ENCODE results near the gene TUB. TPM values are rescaled to one million over a fixed set of nuclear protein-coding genes. Genes with fewer than 3 reads are reported as not detected.

Gene TUB
- total RNA-seq, 8 experiments from 2014 or later, result 0.76 to 57.2 (median 25.7) TPM

- peaks cover 5 to 23% of the 10 kb centered on the region in 2 donors for H3K4me1 ChIP-seq (replicated peaks in 1 of 2)
- peak in 5 of 8 experiments; percentile 82 to 96 (median 94) for ATAC-seq (replicated peaks in 6 of 8)
- H3K4me3 ChIP-seq, result no peak overlapping the region
- WGBS, 10 experiments, result 39 to 67% (median 58%) methylated on average over 2 to 5 of the region's 7 CpGs; no CpG with 5 or more reads in 7 of the 10 experiments
- in situ Hi-C loops (cut with MboI; ENCODE audit: low pct_unique_long_range_greater_than_20kb in 2 of 9, low sequenced_read_pairs in 9 of 9, unreplicated experiment in 9 of 9), result no loop called here
- H3K27ac ChIP-seq, result no peak overlapping the region
Measured at GRCh38 chr11:8055091-8055835, 25.7 kb upstream of the TUB start.

- no peak overlapping the region for H3K4me3 ChIP-seq
- ATAC-seq (replicated peaks in 6 of 8), result no peak
- 28 to 73% (median 40%) methylated on average over 1 to 3 of the region's 10 CpGs; no CpG with 5 or more reads in 7 of the 10 experiments for WGBS, 10 experiments
- in situ Hi-C loops (cut with MboI; ENCODE audit: low pct_unique_long_range_greater_than_20kb in 2 of 9, low sequenced_read_pairs in 9 of 9, unreplicated experiment in 9 of 9), result no loop called here
- H3K4me1 ChIP-seq (replicated peaks in 1 of 2), result peaks cover 5 to 23% of the 10 kb centered on the region in 2 donors
- no peak overlapping the region for H3K27ac ChIP-seq
Measured at GRCh38 chr11:8055836-8056526, 25.0 kb upstream of the TUB start.

GRCh38 chr11:8056810-8057463, 24.1 kb upstream of the TUB start:
- Histone ChIP-seq H3K4me1 (replicated peaks in 1 of 2) (peaks cover 5 to 23% of the 10 kb centered on the region in 2 donors), H3K27ac (no peak overlapping the region), H3K4me3 (no peak overlapping the region)
- WGBS, 10 experiments, result 18 to 90% (median 33%) methylated on average over 3 to 10 of the region's 12 CpGs; no CpG with 5 or more reads in 3 of the 10 experiments
- in situ Hi-C loops (cut with MboI; ENCODE audit: low pct_unique_long_range_greater_than_20kb in 2 of 9, low sequenced_read_pairs in 9 of 9, unreplicated experiment in 9 of 9), result no loop called here
- peak in 2 of 8 experiments; percentile 44 to 45 for ATAC-seq (replicated peaks in 6 of 8)

GRCh38 chr11:8058216-8058615, 22.8 kb upstream of the TUB start:
- WGBS, 10 experiments, result 91 to 100% (median 98%) methylated on average over 1 to 9 of the region's 9 CpGs; no CpG with 5 or more reads in 2 of the 10 experiments
- ATAC-seq (replicated peaks in 6 of 8), result no peak
- H3K27ac ChIP-seq, result no peak overlapping the region
- in situ Hi-C loops (cut with MboI; ENCODE audit: low pct_unique_long_range_greater_than_20kb in 2 of 9, low sequenced_read_pairs in 9 of 9, unreplicated experiment in 9 of 9), result no loop called here
- peaks cover 5 to 23% of the 10 kb centered on the region in 2 donors for H3K4me1 ChIP-seq (replicated peaks in 1 of 2)
- H3K4me3 ChIP-seq, result no peak overlapping the region

- in situ Hi-C loops (cut with MboI; ENCODE audit: low pct_unique_long_range_greater_than_20kb in 2 of 9, low sequenced_read_pairs in 9 of 9, unreplicated experiment in 9 of 9), result no loop called here
- H3K4me1 ChIP-seq (replicated peaks in 1 of 2), result peaks cover 5 to 23% of the 10 kb centered on the region in 2 donors
- H3K4me3 ChIP-seq, result no peak overlapping the region
- ATAC-seq (replicated peaks in 6 of 8), result no peak
- 56 to 100% (median 95%) methylated on average over 1 to 6 of the region's 8 CpGs; no CpG with 5 or more reads in 3 of the 10 experiments for WGBS, 10 experiments
- peak overlapping the region in 1 of 2 donors; percentile 46 for H3K27ac ChIP-seq
Measured at GRCh38 chr11:8059030-8059429, 22.0 kb upstream of the TUB start.

- no peak overlapping the region for H3K4me3 ChIP-seq
- WGBS, 10 experiments, result 20 to 78% (median 48%) methylated on average over 1 to 7 of the region's 10 CpGs; no CpG with 5 or more reads in 1 of the 10 experiments
Measured at GRCh38 chr11:8059571-8060011, 21.4 kb upstream of the TUB start.

GRCh38 chr11:8060146-8060719, 20.8 kb upstream of the TUB start:
- Histone ChIP-seq H3K27ac (no peak overlapping the region), H3K4me3 (no peak overlapping the region), H3K4me1 (replicated peaks in 1 of 2) (peaks cover 0 to 16% of the 10 kb centered on the region in 2 donors)
- in situ Hi-C loops (cut with MboI; ENCODE audit: low pct_unique_long_range_greater_than_20kb in 2 of 9, low sequenced_read_pairs in 9 of 9, unreplicated experiment in 9 of 9), result no loop called here
- no peak for ATAC-seq (replicated peaks in 6 of 8)
- 83 to 92% methylated on average over 1 to 2 of the region's 3 CpGs; no CpG with 5 or more reads in 8 of the 10 experiments for WGBS, 10 experiments

More at GRCh38 chr11:8059571-8060011, 21.4 kb upstream of the TUB start:
- ATAC-seq (replicated peaks in 6 of 8), result peak in 3 of 8 experiments; percentile 24 to 68 (median 28)
- Histone ChIP-seq H3K4me1 (replicated peaks in 1 of 2) (peaks cover 5 to 22% of the 10 kb centered on the region in 2 donors), H3K27ac (peak overlapping the region in 1 of 2 donors; percentile 46)
- in situ Hi-C loops (cut with MboI; ENCODE audit: low pct_unique_long_range_greater_than_20kb in 2 of 9, low sequenced_read_pairs in 9 of 9, unreplicated experiment in 9 of 9), result no loop called here

GRCh38 chr11:8060801-8061554, 20.0 kb upstream of the TUB start:
- no peak overlapping the region for H3K4me3 ChIP-seq
- peak in 3 of 8 experiments; percentile 41 to 67 (median 66) for ATAC-seq (replicated peaks in 6 of 8)
- in situ Hi-C loops (cut with MboI; ENCODE audit: low pct_unique_long_range_greater_than_20kb in 2 of 9, low sequenced_read_pairs in 9 of 9, unreplicated experiment in 9 of 9), result no loop called here
- no peak overlapping the region for H3K27ac ChIP-seq
- H3K4me1 ChIP-seq (replicated peaks in 1 of 2), result peaks cover 0 to 11% of the 10 kb centered on the region in 2 donors
- 90 to 100% (median 90%) methylated on average over 2 to 4 of the region's 12 CpGs; no CpG with 5 or more reads in 7 of the 10 experiments for WGBS, 10 experiments

GRCh38 chr11:8061555-8062428, 19.2 kb upstream of the TUB start:
- in situ Hi-C loops (cut with MboI; ENCODE audit: low pct_unique_long_range_greater_than_20kb in 2 of 9, low sequenced_read_pairs in 9 of 9, unreplicated experiment in 9 of 9), result no loop called here
- peaks cover 0 to 11% of the 10 kb centered on the region in 2 donors for H3K4me1 ChIP-seq (replicated peaks in 1 of 2)
- H3K27ac ChIP-seq, result no peak overlapping the region
- H3K4me3 ChIP-seq, result no peak overlapping the region
- peak in 1 of 8 experiments; percentile 4 for ATAC-seq (replicated peaks in 6 of 8)
- WGBS, 10 experiments, result 71 to 100% (median 93%) methylated on average over 1 to 9 of the region's 22 CpGs; no CpG with 5 or more reads in 5 of the 10 experiments

GRCh38 chr11:8062781-8063257, 18.2 kb upstream of the TUB start:
- Histone ChIP-seq H3K27ac (no peak overlapping the region), H3K4me3 (no peak overlapping the region), H3K4me1 (replicated peaks in 1 of 2) (peaks cover 0 to 12% of the 10 kb centered on the region in 2 donors)
- in situ Hi-C loops (cut with MboI; ENCODE audit: low pct_unique_long_range_greater_than_20kb in 2 of 9, low sequenced_read_pairs in 9 of 9, unreplicated experiment in 9 of 9), result no loop called here
- WGBS, 10 experiments, result 55 to 88% (median 81%) methylated on average over 3 to 8 of the region's 13 CpGs; no CpG with 5 or more reads in 6 of the 10 experiments
- no peak for ATAC-seq (replicated peaks in 6 of 8)

GRCh38 chr11:8063324-8063723, 17.7 kb upstream of the TUB start:
- whole genome bisulfite sequencing, 10 experiments, result 0 to 92% (median 62%) methylated on average over 2 to 7 of the region's 7 CpGs; no CpG with 5 or more reads in 1 of the 10 experiments
- peaks cover 1 to 17% of the 10 kb centered on the region in 2 donors for H3K4me1 ChIP-seq (replicated peaks in 1 of 2)
- ATAC-seq (replicated peaks in 6 of 8), result peak in 2 of 8 experiments; percentile 22 to 40
- no peak overlapping the region for H3K27ac ChIP-seq
- in situ Hi-C loops (cut with MboI; ENCODE audit: low pct_unique_long_range_greater_than_20kb in 2 of 9, low sequenced_read_pairs in 9 of 9, unreplicated experiment in 9 of 9), result no loop called here
- H3K4me3 ChIP-seq, result no peak overlapping the region

Measured in motor neuron (in vitro differentiated cells).